Measurements from ENCODE around the gene GNAZ.

The GNAZ gene

GRCh38 chr22:23079240-23079768, 9.0 kb downstream of the GNAZ start:
- no peak for DNase-seq

- DNase-seq = no peak
These were observed 9.6 kb downstream of the GNAZ start for GRCh38 chr22:23079814-23080521.

- DNase-seq = no peak
These were observed 10.4 kb downstream of the GNAZ start for GRCh38 chr22:23080613-23081290.

DNA sequence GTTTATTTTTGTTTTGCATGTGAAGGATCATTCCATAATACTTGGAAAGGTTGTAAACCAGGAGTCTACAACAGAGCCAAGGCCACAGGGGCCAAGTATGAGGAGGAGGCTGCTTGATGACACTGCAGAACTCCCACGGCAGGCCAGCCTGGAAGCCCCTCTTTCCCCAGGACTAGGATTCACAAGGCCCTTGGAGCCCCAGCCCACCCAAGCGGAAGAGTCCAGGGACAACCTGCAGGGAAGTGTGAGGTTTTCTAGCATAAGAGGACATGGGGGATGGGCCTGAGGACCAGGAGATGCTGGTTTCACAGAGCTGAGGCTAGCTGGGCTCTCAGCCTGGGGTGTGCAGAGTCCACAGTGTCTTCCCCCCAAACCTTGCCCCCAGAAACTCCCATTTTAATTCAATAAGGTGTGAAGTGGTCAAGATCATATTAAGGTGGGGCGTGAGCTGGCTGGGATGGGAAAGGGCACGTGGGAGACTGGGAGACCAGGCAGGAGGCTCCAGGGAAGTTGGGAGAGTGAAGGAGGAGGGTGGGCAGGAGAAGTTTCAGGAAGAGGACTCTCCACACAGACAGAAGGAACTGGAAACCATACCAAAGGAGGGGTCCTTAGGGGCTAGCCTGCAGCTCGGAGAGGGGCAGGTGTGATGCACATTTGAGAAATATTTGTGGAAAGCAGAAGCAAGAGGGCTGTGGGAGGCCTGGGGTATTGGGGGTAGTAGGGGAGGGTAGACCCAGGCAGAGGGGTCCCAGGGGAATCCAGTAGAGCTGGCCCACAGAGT, 12.4 kb downstream of the GNAZ start:
- no peak for DNase-seq

DNA sequence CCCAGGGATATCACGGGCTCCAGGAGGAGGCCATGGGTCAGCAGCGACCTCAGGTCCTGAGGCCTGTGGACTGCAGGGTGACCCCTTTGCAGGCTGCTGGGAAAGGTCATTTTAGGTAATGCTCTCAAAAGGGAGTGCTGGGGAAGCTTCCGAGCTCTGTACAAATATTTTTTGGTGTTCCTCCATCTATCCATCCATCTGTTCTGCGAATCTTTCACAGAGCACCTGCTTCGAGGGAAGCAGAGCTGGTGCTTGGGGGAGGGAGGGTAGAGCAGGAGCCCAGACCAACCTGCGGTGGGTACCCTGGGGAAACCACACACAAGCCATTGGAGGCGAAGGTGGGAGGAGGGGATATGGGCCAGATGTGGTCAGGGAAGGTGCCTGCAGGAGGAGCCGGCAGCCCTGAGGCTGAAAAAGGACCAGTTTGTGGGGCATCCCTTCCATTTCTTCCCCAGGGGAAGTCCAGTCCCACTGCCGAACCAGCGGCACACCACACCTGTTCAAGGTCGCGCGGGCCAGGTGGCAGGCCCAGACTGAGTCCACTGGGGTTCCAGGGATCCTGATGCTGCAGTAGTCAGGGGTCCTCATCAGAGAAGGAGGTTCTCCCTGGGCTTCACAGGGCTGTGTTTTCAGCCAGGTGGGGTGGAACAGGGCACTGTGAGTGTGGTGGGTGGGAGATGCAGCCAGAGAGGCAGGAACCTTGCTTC, 13.1 kb downstream of the GNAZ start:
- DNase-seq = no peak

- DNase-seq = no peak
These were observed 14.4 kb downstream of the GNAZ start for GRCh38 chr22:23084453-23085350.

- no peak for DNase-seq
These were observed 15.0 kb downstream of the GNAZ start for GRCh38 chr22:23085351-23085671.

DNA sequence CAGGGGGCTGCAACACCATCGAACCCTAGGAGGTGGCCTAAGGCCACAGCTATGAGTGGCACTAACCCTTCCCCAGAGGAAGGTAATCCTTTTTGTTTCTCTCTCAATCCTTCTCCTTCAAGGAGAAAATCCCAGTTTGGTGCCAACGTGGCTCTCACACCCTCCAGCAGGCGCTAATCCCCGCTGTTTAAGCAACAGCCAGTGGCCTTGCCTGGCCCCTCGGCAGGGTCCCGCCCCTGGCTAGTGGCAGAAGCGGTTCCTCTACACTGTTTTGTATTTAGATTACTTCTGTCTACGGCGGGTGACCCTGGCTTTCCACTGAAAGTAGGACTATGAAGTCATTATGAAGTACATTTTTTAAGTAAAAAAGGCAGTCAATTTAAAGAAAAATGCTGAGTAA, 15.5 kb downstream of the GNAZ start:
- DNase-seq = no peak

DNA sequence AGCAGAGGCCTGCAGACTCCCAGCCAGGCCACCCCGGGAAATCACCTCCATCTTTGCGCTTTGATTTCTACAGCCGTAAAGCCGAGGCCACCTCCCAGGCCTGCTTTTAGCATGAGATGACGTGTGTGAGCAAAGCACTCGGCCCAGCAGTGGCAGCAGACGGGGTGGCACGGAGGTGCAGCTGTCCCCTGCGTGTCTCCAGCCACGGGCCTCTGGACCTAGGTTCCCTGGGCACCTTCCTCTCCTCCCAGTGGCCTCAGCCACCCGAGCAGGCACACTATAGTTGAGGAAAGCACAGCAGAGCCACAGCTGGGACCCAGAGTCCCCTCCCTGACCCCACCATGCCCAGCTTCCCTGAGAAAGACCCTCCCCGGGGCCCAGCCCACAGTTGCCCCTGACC, 15.9 kb downstream of the GNAZ start:
- no peak for DNase-seq

DNA sequence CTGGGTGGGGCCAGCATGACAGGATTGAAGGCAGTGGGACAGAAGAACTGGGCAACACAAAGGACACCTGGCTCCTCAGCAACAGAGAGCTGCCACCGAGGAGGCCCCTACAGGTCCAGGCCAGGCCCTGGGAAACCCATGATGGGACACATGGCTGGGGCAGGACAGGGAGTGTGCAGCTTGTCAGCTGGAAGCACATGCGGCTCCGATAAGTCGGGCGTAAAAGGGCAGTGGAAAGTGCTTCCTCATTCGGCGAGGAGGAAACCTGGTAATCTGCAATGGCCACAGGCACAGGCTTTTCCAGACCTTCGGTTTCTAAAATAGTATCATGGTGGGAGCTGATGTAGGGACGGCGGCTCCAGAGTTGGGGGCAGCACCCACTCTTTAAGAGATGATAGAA, 16.5 kb downstream of the GNAZ start:
- DNase-seq = no peak

DNA sequence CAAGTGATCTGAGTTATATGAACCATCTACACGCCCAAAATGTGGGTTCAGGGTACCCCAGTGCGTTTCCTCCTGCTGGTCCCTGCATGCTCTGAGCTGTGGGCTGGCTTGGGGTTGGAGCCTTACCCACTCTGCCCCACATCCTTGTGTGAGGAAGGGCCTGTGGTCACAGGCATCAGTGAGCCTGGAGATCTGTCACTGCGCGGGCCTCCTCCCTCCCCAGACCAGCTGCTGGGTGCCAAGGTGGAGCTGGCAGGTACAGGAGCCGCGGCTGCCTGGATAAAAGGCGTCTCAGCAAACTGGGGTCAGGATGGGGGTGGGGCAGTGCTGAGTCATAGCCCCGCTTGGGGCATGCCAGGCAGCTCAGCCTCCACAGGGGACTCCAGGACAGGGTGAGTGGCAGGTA, 17.9 kb downstream of the GNAZ start:
- DNase-seq = no peak

- DNase-seq = no peak
These were observed 18.7 kb downstream of the GNAZ start for GRCh38 chr22:23089010-23089409.

- no peak for DNase-seq
These were observed 19.5 kb downstream of the GNAZ start for GRCh38 chr22:23089633-23090456.

GRCh38 chr22:23090457-23090835, 20.1 kb downstream of the GNAZ start:
- DNase-seq = no peak

GRCh38 chr22:23091760-23092159, 21.4 kb downstream of the GNAZ start:
- DNase-seq = no peak

- DNase-seq = no peak
These were observed 22.1 kb downstream of the GNAZ start for GRCh38 chr22:23092217-23092955.

- peak in 1 of 2 experiments; percentile 24 for DNase-seq
These were observed 22.9 kb downstream of the GNAZ start for GRCh38 chr22:23093051-23093788.

DNA sequence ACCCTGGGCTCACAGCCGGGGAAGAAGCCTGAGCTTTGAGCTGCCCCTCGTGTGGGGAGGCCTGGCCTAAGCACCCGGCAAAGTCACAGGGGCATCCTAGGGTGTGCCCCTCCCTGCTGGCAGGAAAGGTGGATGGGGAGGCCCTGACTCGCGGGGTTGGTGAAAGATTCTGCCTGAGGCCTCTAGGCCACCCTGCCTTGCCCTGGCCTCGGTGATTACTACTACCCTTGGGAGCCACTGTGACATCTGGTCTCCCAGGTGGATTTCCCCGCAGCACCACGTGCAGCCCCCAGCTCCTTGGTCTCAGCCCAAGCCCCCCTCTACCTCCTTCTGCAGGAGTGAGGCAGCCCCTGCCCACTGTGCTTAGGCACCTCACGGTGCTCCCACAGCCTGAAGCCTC, 23.9 kb downstream of the GNAZ start:
- no peak for DNase-seq

Data from NCI-H446 (cell line).